D721Med (cell line): Measurements from ENCODE around the gene SRR.

Experiments
- DNase-seq: peaks from one replicate; pipeline ENCODE4 v3.0.0; 2011; ENCODE audit warnings: low spot score; ENCODE audit not compliant: insufficient read length
- FAIRE-seq: peaks from 2 replicates; lab custom pipeline; 2011; peaks lifted over from hg19 to GRCh38; lab: Jason Lieb, UNC
- TF ChIP-seq, protein P1 (sequence below): IDR thresholded peaks from 2 replicates; pipeline ENCODE4 v1.5.1; 2012; ENCODE audit warnings: mild to moderate bottlenecking, control low read depth; ENCODE audit not compliant: insufficient read depth; ENCODE audit errors: missing control alignments

The SRR gene

DNA sequence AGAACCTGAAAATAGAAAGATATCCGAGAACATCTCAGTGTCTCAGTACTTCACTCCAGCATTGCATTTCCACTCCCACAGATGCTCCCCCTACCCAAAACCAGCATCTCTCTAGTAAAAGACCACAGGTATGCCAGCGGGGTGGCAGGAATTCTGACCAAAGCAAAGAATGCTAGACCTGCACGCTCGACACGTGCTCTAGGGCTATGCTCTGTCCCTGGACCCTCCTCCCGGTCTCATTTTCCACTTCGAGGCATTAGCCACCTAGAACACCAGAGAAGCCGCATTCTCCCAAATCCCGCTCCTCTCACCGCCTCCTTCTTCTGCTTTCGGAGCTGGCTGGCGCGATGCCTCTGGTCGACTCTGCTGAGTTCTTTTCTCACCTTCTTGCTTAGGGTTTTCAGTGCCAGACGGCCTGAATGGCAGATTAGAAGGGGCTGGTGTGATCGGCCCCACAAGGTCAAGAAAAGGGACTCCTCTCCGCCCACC, 32.0 kb downstream of the SRR start:
- TF ChIP-seq, protein P1, sequence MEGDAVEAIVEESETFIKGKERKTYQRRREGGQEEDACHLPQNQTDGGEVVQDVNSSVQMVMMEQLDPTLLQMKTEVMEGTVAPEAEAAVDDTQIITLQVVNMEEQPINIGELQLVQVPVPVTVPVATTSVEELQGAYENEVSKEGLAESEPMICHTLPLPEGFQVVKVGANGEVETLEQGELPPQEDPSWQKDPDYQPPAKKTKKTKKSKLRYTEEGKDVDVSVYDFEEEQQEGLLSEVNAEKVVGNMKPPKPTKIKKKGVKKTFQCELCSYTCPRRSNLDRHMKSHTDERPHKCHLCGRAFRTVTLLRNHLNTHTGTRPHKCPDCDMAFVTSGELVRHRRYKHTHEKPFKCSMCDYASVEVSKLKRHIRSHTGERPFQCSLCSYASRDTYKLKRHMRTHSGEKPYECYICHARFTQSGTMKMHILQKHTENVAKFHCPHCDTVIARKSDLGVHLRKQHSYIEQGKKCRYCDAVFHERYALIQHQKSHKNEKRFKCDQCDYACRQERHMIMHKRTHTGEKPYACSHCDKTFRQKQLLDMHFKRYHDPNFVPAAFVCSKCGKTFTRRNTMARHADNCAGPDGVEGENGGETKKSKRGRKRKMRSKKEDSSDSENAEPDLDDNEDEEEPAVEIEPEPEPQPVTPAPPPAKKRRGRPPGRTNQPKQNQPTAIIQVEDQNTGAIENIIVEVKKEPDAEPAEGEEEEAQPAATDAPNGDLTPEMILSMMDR = no peak

DNA sequence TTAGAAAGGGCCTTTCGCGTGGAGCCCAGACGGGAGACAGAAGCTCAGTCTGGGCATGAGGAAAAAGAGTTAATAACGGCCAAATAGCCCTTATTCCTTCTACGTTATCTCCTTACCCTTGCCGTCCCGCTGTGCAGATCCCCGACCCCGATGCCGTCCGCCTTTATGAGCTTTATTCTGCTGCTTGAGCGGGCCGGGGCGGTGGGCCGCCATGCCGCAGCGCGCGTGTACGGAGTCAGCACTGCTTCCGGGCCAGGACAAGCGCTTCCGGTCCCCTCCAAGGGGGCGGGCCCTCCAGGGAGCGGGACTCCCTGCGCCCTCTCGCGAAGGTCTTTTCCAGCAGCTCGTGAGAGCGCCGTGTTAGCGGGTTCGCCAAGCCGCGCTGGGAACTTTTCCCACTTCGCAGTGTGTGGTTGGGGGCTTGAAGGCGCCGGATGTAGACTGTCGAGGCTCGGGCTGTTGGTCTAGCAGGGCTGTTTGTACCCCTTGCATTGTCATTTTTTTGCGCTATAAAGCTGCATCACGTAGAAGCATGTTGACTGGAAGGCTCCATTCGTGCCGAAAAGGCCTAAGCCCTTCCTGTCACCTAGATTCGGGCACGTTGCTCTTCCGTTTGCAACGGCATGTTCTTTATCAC, 32.6 kb downstream of the SRR start, which contains the start of gene TSR1:
Gene TSR1 (minus strand): TSS at position 243 of the 637 bp plus-strand sequence. CDS start 30 bp downstream, at position 213.
- no peak for FAIRE-seq
- peak; percentile 97 for DNase-seq
- TF ChIP-seq, protein P1 = peak; percentile 24

More for the DNA sequence above, 32.0 kb downstream of the SRR start:
- FAIRE-seq (no peak), DNase-seq (no peak)

DNA sequence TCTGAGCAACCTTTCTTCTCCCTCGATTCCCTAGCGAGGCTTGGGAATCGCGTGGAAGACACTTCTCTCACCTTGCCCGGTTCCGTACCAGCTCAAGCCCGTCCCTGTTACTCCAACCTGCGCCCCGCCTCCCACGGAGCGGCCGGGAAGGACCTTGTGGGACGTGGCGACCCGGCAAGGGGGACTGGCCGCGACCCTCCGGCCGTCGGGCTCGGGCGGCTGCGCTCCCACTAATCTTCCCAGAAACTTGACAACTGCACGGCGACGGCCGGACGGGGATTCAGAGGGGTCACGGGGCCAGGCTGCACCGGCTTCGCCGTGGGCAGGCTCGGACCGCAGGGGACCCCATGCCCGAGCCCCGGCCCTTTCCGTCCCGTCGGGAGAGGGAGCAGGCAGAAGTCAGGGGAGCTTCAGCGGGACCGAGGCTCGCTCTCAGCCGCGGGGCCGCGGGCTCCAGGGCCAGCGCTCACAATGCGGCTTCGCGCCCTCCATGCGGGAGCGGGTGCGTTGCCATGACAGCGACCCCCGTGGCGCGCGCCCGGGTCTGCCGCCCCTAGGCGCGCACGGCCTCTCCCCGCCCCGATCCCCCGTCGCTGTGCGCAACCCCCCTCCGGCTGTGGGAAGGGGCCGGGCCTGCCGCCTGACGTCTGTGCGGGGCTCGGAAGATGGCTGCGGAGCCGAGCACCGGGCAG, 33.2 kb downstream of the SRR start, which contains the start of gene SGSM2:
Gene SGSM2 (plus strand): TSS at position 650 of the 692 bp plus-strand sequence. CDS start 188 bp downstream, outside the sequence.
- TF ChIP-seq, protein P1 = no peak
- DNase-seq (peak; percentile 82), FAIRE-seq (no peak)

DNA sequence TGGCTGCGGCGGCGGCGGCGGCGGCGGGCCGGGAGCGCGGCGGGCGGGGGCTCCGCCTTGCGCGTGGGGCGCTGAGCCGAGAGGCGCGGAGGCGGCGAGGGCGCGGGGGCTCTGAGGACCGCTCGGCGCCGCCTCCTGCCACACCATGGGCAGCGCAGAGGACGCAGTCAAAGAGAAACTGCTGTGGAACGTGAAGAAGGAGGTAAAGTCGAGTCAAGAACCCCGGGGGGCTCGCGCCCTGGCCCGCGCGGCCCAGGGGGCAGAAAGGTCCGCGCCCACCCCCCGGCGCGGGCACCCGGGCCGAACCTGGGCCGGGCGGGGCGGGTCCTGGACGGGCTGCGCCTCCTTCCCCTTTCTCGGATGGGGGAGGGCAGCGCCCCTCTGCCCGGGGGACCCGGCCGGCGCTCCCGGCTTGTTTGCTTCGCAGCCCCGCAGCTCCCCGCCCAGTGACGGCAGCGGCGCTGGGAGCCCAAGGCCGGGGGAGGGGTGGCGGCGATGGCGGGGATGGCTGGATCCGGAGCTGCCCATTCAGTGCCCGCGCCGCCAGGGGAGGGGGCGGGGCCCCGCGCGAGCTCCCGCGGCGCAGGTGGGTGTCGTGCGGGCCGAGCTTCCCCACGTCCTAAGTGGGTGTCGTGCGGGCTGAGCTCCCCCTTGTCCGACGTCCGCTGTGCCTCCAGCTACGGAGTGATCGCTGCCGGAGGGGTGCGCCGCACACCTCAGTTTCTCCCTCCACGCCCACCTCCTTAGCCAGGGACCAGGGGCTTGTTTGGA, 34.0 kb downstream of the SRR start:
- TF ChIP-seq, protein P1 = no peak
- DNase-seq = peak; percentile 66
- no peak for FAIRE-seq

DNA sequence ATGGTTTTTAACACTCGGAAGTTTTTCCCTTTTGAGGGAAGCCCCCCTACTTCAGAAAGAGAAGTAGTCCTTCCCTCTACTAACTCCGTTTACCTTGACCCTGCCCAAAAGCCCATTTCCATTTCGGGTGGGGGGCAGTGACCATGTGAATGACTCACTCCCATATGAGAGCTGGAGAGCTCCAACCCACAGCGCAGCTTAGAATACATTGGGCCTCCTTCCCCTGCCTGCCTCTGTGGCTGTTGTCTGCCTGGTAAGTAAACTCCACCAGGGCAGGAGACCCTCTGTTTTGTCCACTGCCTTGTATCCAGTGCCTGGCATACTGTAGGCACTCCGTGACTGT, 34.5 kb downstream of the SRR start:
- no peak for FAIRE-seq
- no peak for DNase-seq
- TF ChIP-seq, protein P1 = no peak

DNA sequence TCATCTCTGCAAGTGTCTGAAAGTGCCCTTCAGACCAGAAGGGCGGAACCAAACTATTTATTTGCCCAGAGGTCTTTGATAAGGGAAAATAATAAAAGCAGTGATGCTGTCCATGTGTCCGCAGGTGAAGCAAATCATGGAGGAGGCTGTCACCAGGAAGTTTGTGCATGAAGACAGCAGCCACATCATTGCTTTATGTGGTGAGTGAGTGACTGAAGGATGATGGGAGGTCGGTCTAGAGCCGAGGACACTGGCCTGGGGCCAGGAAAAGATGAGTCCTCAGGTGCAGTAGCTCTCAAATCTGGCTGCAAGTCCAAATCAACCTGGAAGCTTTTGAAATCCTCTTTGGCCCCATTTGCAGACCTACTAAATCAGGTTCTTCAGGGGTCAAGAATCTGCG, 39.7 kb downstream of the SRR start:
- DNase-seq (no peak), FAIRE-seq (no peak)
- TF ChIP-seq, protein P1 = no peak
